Smooth muscle cell of the pulmonary artery (primary cell): Measurements from ENCODE around the gene TTF2. TPM values are rescaled to one million over a fixed set of nuclear protein-coding genes. Genes with fewer than 3 reads are reported as not detected.

Experiments used
- total RNA-seq: library from RNA; depleted of rRNA; stranded (reverse); fragments of >200 nt; gene quantifications from 2 replicates; pipeline ENCODE4 v1.2.3, GENCODE V29; 2014

TTF2 gene
- 10.9 and 11.9 TPM in 2 replicates for total RNA-seq

GRCh38 chr1:117059678-117060440 lies at the start of gene TTF2:
TSS of gene TTF2 (plus strand) at chr1:117060326. CDS start at chr1:117060347, 21 bp downstream.

GRCh38 chr1:117121589-117122329 lies 61.6 kb downstream of the TTF2 start, which contains the start of gene TRIM45:
TSS of gene TRIM45 (minus strand) at chr1:117121749. CDS start at chr1:117121201, 548 bp downstream.

Other genes with a start within 250 kb of the TTF2 start
- 66.7 and 108 TPM in 2 replicates for gene PTGFRN, start 150.4 kb upstream of the TTF2 start, total RNA-seq
- 0.36 and 0.59 TPM in 2 replicates for gene CD101, start 58.6 kb upstream of the TTF2 start, total RNA-seq
- 1.9 and 3.3 TPM in 2 replicates for gene TRIM45, start 61.4 kb downstream of the TTF2 start, total RNA-seq
- gene VTCN1, start 150.6 kb downstream of the TTF2 start, total RNA-seq = not detected in 2 replicates